Anterior cingulate cortex (tissue), 58 donors: ENCODE results near the gene CNTFR.
"Not testable (repeated sequence)": the region's sequence is repeated elsewhere in the genome, so short reads cannot be mapped to it uniquely, and the experiment has no call there.

ENCODE experiments used
- DNase-seq, 58 donors: peaks; one replicate each; lab custom pipeline; 2025; lab: John Stamatoyannopoulos, UW

The CNTFR gene

DNA sequence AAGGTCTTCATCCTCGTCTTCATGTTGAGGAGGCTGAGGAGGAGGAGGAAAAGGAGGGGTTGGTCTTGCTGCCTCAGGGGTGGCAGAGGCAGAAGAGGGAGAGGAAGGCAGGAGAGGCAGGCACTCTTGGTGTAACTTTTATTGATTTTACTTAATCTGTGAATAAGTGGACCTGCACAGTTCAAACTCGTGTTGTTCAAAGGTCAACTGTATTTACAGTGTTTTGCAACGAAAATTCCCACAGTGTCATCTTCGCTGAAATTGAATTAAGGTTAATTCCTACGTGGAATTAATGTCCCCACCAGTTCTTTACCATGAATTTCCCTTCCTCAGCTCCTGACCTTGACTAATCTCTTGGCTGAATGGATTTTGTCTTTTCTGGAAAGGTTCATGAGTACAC lies 45.5 kb downstream of the CNTFR start:
- DNase-seq, result no peak

DNA sequence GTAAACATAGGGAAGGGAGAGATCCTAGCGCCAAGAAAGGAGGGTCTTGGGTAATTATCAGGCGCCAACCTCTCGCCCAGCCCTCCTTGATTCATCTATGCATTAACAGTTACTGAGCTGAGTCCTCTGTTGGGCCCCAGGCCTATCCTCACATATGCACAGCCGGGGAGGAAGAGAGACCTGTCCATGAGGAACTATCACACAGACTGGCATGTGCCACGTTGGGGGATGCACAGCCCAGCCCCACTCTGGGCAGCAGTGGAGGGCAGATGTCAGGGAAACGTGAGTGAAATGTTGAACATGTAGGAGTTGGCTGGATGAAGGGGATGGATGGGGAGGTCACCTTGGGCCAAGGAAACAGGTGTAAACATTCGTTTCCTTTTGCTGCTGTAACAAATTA lies 48.0 kb downstream of the CNTFR start:
- no peak for DNase-seq

GRCh38 chr9:34540827-34541226 lies 48.7 kb downstream of the CNTFR start:
- no peak for DNase-seq

DNA sequence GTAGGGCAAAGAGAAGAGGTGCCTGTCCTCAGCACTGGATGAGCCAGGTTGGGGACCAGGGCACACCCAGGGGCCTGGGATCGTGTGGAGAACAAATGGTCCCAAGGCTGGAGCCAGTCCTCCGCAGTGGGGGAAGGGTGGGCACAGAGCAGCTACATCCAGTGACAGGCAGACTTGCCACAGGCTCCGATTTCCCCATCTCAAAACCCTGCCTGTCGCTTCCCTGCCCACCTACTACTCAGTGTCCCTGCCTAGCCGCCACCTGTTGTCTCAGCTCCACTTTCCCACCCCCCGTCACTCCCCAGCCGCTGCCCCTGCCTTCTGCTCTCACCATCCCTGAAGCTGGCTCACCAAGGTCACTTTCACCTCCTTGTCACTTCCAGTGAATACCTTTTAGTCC lies 52.8 kb downstream of the CNTFR start:
- DNase-seq, result no peak

GRCh38 chr9:34532041-34532440 lies 57.5 kb downstream of the CNTFR start:
- not testable (repeated sequence) for DNase-seq

- DNase-seq, result no peak
Observed at GRCh38 chr9:34526026-34526425, 63.5 kb downstream of the CNTFR start.

- DNase-seq, result no peak
Observed at GRCh38 chr9:34524349-34524748, 65.2 kb downstream of the CNTFR start.

- peak; percentile 62 to 95 (median 89) for DNase-seq
Observed at GRCh38 chr9:34522971-34523797, 66.3 kb downstream of the CNTFR start, which contains the start of gene ENHO. TSS of gene ENHO (minus strand) at chr9:34522990. CDS start at chr9:34521695, 1,295 bp downstream.

GRCh38 chr9:34522091-34522887 lies 67.2 kb downstream of the CNTFR start:
- DNase-seq, result peak in 41 of 58 donors; percentile 9 to 67 (median 44)

GRCh38 chr9:34521406-34522045 lies 68.0 kb downstream of the CNTFR start:
- DNase-seq, result no peak

DNA sequence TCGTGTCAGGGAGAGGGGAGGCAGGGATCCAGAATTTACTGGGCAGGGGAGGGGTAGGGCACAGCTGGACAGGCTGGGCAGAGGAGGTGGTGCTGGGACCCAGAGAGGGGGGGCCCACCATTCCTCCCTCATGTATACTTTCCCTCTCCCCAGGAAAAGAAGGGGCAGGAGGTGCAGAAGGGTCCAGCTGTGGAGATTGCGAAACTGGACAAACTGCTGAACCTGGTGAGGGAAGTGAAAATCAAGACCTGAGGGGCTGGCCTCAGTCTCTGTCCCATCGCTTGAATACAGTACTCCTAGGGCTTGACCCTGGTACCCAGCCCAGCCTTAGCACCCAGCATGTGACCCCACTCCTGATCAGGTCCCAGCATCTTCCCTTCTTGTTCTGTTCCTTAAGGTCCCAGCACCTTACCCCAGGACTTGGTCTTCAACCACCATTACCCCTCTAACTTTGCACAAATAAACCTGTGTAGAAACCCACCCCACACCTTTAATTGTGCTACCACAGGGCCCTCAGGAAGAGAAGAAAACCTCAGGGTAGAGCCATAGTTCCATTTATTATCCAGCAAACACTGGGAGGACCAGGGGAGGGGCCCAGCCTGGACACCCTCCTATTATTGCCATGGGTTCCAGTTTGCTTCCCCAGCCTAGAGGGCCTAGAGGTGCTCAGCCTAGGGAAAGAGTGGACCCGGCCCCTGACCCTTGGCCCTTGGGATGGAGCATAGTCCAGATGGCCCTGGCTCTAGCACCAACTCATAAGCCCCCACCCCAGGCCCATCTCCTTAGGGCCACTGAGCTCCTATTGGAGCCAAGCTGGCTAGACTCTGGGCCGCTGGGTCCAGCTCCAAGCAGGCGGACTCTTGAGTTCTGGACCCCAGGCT lies 68.8 kb downstream of the CNTFR start:
- DNase-seq, result no peak

DNA sequence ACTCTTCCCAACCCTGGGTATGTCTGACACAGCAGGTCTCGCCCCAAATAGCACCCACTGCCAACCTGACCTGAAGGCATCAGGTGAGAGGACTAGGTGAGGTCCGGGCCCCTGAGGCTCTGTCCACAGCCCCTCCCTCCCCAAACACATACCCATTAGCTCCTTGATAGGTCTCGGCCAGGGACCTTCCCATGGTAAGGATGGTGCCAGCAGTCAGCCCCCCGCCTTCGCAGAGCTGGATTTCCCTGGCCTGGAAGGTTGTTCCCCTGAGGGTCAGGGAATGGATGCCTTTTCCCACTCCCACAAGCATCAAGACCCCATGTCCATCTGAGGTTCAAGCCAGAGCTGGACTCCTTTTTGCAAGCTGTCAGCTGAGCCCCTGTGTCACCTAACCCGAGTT lies 69.4 kb downstream of the CNTFR start:
- DNase-seq, result no peak

- no peak for DNase-seq
Observed at GRCh38 chr9:34519321-34520020, 70.1 kb downstream of the CNTFR start.

DNA sequence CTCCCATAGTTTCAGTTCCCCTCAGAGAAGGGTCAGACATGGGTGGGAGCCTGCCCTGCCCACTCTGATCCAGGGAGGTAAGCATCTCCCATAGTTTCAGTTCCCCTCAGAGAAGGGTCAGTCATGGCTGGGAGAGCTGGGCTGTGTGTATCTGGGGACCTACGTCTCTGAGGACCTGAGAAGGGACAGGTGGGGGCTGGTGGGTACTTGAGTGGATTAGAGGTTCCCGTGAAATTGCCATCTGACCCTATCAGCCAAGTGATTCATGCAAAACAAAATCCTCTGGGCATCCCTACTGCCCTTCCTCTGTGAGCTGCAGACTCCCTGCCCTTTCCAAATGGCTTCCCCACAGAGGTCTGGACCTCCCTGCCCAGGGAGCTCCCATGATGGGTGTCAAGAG lies 70.6 kb downstream of the CNTFR start:
- DNase-seq, result no peak

- no peak for DNase-seq
Observed at GRCh38 chr9:34518110-34518616, 71.4 kb downstream of the CNTFR start.

- no peak for DNase-seq
Observed at GRCh38 chr9:34517185-34517584, 72.3 kb downstream of the CNTFR start.

DNA sequence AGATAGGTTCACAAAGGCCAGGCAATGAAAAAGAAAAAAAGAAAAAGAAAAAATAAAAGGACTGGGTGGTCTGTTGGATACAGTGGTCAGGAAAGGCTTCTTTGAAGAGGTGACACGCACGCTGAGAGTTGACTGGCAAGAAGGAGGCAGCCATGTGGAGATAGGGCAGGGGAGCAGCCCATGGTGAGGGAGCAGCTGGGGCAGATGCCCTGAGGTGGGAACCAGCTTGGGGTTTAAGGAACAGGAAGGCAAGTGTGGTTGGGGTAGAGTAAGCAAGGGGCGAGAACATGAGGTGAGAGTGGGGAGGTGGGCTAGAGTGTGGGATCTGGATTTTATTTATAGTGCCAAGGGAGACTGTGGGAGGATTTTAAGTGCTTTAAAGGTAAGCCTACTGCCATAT lies 73.6 kb downstream of the CNTFR start:
- no peak for DNase-seq

- DNase-seq, result no peak
Observed at GRCh38 chr9:34514816-34515215, 74.7 kb downstream of the CNTFR start.

DNA sequence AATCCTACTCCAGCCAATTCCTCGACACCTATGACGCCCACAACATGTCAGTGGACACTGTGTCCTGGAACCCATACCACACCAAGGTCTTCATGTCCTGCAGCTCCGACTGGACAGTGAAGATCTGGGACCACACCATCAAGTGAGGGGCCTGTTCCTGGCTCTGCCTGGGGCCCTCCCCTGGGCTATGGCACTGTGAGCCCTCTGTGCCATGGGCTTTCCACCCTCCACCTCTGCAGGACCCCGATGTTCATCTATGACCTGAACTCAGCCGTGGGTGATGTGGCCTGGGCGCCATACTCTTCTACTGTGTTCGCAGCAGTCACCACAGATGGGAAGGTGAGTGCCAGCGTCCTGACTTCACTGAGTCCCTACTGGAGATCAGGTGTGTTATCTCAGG lies 75.1 kb downstream of the CNTFR start:
- no peak for DNase-seq
